C4-2B (cell line): ENCODE measurements around the gene JHY.

Experiments used
- ZFX ChIP-seq: fragments of 450-650 bp; IDR thresholded peaks from 2 replicates; pipeline ENCODE4 v1.6.1; 2017
- TF ChIP-seq, protein P1 (sequence below): fragments of 450-650 bp; conservative IDR thresholded peaks from 2 replicates; pipeline ENCODE4 v1.5.1; 2017; ENCODE audit warnings: mild to moderate bottlenecking

GRCh38 chr11:122917311-122917710 is 34.8 kb downstream of the JHY start:
- TF ChIP-seq, protein P1, sequence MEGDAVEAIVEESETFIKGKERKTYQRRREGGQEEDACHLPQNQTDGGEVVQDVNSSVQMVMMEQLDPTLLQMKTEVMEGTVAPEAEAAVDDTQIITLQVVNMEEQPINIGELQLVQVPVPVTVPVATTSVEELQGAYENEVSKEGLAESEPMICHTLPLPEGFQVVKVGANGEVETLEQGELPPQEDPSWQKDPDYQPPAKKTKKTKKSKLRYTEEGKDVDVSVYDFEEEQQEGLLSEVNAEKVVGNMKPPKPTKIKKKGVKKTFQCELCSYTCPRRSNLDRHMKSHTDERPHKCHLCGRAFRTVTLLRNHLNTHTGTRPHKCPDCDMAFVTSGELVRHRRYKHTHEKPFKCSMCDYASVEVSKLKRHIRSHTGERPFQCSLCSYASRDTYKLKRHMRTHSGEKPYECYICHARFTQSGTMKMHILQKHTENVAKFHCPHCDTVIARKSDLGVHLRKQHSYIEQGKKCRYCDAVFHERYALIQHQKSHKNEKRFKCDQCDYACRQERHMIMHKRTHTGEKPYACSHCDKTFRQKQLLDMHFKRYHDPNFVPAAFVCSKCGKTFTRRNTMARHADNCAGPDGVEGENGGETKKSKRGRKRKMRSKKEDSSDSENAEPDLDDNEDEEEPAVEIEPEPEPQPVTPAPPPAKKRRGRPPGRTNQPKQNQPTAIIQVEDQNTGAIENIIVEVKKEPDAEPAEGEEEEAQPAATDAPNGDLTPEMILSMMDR, result no peak
- TF ChIP-seq ZFX, result no peak
